HepG2 (cell line): Measurements from ENCODE around the gene AMBRA1.

Experiments
- CTCF ChIP-seq: sonication (generic); formaldehyde crosslinking; IDR thresholded peaks from 2 replicates; pipeline ENCODE4 v1.5.0; 2020; ENCODE audit warnings: mild to moderate bottlenecking, missing genetic modification reagents, moderate library complexity
- ZBTB33 ChIP-seq: sonication (generic); formaldehyde crosslinking; IDR thresholded peaks from 2 replicates; pipeline ENCODE4 v1.4.0; 2020; ENCODE audit warnings: missing genetic modification reagents
- ZNF549 ChIP-seq: sonication (generic); formaldehyde crosslinking; IDR thresholded peaks from 2 replicates; pipeline ENCODE4 v1.5.0; 2020; ENCODE audit warnings: missing genetic modification reagents

- TF ChIP-seq ZBTB33 (CRISPR knock-in tag) (no peak), ZNF549 (no peak), CTCF (CRISPR knock-in tag) (no peak)
These were observed 102.0 kb downstream of the AMBRA1 start for GRCh38 chr11:46491661-46492330.
